ENCODE data around the gene MEIOB.
A peak's percentile ranks its signal among the peaks of the same experiment; 100 is the strongest.

Gene MEIOB

GRCh38 chr16:1825864-1826690 is 45.9 kb downstream of the MEIOB start:
- Histone ChIP-seq H3K9me3 (replicated peaks; ENCODE audit: insufficient read depth, low read length) (no peaks in the 10 kb centered on the region), H3F3A (ENCODE audit: insufficient read depth, low read length) (peaks cover 6% of the 10 kb centered on the region), H3K79me2 (ENCODE audit: low read length) (peaks cover 59% of the 10 kb centered on the region), H3K27me3 (replicated peaks; ENCODE audit: insufficient read depth, low read length) (no peaks in the 10 kb centered on the region), H2AFZ (ENCODE audit: low read length) (peak overlapping the region; percentile 62; the same call in 1 of the 2 replicates), H3K4me2 (ENCODE audit: low read depth, low read length) (peak overlapping the region; percentile 94), H3K4me1 (ENCODE audit: low read length) (peaks cover 12% of the 10 kb centered on the region; the same call in 1 of the 2 replicates), H3K36me3 (replicated peaks; ENCODE audit: insufficient read depth, low read length) (no peaks in the 10 kb centered on the region), H3K9ac (ENCODE audit: low read length) (peak overlapping the region; percentile 50; the same call in 1 of the 2 replicates), H3K9me2 (replicated peaks; ENCODE audit: insufficient read depth, low read length) (no peaks in the 10 kb centered on the region), H3K27ac (ENCODE audit: low read length) (peak overlapping the region; percentile 38; the same call in 1 of the 2 replicates), H4K20me1 (ENCODE audit: insufficient read depth, low read length) (no peaks in the 10 kb centered on the region), H3K4me3 (ENCODE audit: low read length) (peak overlapping the region; percentile 74)
- TF ChIP-seq, protein P1, sequence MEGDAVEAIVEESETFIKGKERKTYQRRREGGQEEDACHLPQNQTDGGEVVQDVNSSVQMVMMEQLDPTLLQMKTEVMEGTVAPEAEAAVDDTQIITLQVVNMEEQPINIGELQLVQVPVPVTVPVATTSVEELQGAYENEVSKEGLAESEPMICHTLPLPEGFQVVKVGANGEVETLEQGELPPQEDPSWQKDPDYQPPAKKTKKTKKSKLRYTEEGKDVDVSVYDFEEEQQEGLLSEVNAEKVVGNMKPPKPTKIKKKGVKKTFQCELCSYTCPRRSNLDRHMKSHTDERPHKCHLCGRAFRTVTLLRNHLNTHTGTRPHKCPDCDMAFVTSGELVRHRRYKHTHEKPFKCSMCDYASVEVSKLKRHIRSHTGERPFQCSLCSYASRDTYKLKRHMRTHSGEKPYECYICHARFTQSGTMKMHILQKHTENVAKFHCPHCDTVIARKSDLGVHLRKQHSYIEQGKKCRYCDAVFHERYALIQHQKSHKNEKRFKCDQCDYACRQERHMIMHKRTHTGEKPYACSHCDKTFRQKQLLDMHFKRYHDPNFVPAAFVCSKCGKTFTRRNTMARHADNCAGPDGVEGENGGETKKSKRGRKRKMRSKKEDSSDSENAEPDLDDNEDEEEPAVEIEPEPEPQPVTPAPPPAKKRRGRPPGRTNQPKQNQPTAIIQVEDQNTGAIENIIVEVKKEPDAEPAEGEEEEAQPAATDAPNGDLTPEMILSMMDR (IDR thresholded peaks at IDR 0.05; ENCODE audit: low read length) = no peak
- no peak for TF ChIP-seq EZH2phosphoT487 (IDR thresholded peaks at IDR 0.05; ENCODE audit: low read length)
- no peak for TF ChIP-seq EZH2 (optimal IDR thresholded peaks at IDR 0.05; ENCODE audit: low read depth, low read length)
- DNase-seq = peak; percentile 81

GRCh38 chr16:1825381-1825863 is 46.5 kb downstream of the MEIOB start:
- Histone ChIP-seq H4K20me1 (ENCODE audit: insufficient read depth, low read length) (no peaks in the 10 kb centered on the region), H3K27ac (ENCODE audit: low read length) (peak overlapping the region; percentile 38; the same call in 1 of the 2 replicates), H3K79me2 (ENCODE audit: low read length) (peaks cover 59% of the 10 kb centered on the region), H3K27me3 (replicated peaks; ENCODE audit: insufficient read depth, low read length) (no peaks in the 10 kb centered on the region), H3F3A (ENCODE audit: insufficient read depth, low read length) (peaks cover 6% of the 10 kb centered on the region), H3K9ac (ENCODE audit: low read length) (peak overlapping the region; percentile 50; the same call in 1 of the 2 replicates), H2AFZ (ENCODE audit: low read length) (no peak overlapping the region), H3K4me1 (ENCODE audit: low read length) (peaks cover 12% of the 10 kb centered on the region; the same call in 1 of the 2 replicates), H3K36me3 (replicated peaks; ENCODE audit: insufficient read depth, low read length) (no peaks in the 10 kb centered on the region), H3K9me3 (replicated peaks; ENCODE audit: insufficient read depth, low read length) (no peaks in the 10 kb centered on the region), H3K4me2 (ENCODE audit: low read depth, low read length) (peak overlapping the region; percentile 94), H3K9me2 (replicated peaks; ENCODE audit: insufficient read depth, low read length) (no peaks in the 10 kb centered on the region), H3K4me3 (ENCODE audit: low read length) (peak overlapping the region; percentile 74)
- DNase-seq = no peak
- TF ChIP-seq, protein P1 (IDR thresholded peaks at IDR 0.05; ENCODE audit: low read length) = no peak
- TF ChIP-seq EZH2phosphoT487 (IDR thresholded peaks at IDR 0.05; ENCODE audit: low read length) (no peak), EZH2 (optimal IDR thresholded peaks at IDR 0.05; ENCODE audit: low read depth, low read length) (no peak)

DNA sequence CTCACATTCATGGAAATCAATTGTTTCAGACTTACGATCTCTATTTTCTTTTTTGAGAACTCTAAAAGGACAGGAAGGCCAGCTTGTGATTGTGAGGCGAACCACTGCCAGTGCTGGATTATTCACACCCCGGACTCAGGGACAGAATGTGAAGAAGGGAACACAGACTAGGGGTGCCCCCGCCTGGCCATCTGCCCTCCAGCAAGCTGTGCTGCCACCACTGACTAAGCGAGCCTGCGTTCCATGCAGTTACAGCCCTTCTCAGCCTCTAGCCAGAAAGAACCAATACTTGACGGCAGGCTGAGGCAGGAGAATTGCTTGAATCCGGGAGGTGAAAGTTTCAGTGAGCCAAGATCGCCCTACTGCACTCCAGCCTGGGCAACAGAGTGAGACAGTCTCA is 48.1 kb downstream of the MEIOB start:
- Histone ChIP-seq H3K9ac (ENCODE audit: low read length) (no peak overlapping the region; the same call in 1 of the 2 replicates), H3K4me3 (ENCODE audit: low read length) (peak overlapping the region; percentile 30; the same call in 1 of the 2 replicates), H3K27me3 (replicated peaks; ENCODE audit: insufficient read depth, low read length) (no peaks in the 10 kb centered on the region), H3K36me3 (replicated peaks; ENCODE audit: insufficient read depth, low read length) (no peaks in the 10 kb centered on the region), H3K9me2 (replicated peaks; ENCODE audit: insufficient read depth, low read length) (no peaks in the 10 kb centered on the region), H4K20me1 (ENCODE audit: insufficient read depth, low read length) (no peaks in the 10 kb centered on the region), H3K4me1 (ENCODE audit: low read length) (peaks cover 7% of the 10 kb centered on the region; the same call in 1 of the 2 replicates), H3K27ac (ENCODE audit: low read length) (peak overlapping the region; percentile 52; the same call in 1 of the 2 replicates), H2AFZ (ENCODE audit: low read length) (no peak overlapping the region), H3K9me3 (replicated peaks; ENCODE audit: insufficient read depth, low read length) (no peaks in the 10 kb centered on the region), H3K4me2 (ENCODE audit: low read depth, low read length) (peak overlapping the region; percentile 50; the same call in 1 of the 2 replicates), H3F3A (ENCODE audit: insufficient read depth, low read length) (peaks cover 6% of the 10 kb centered on the region), H3K79me2 (ENCODE audit: low read length) (peaks cover 53% of the 10 kb centered on the region)
- DNase-seq = peak; percentile 65
- TF ChIP-seq EZH2 (optimal IDR thresholded peaks at IDR 0.05; ENCODE audit: low read depth, low read length) = no peak
- TF ChIP-seq, protein P1 (IDR thresholded peaks at IDR 0.05; ENCODE audit: low read length) = peak; percentile 46
- no peak for TF ChIP-seq EZH2phosphoT487 (IDR thresholded peaks at IDR 0.05; ENCODE audit: low read length)
